Measurements from ENCODE around the gene CSNK2B.

GRCh38 chr6:31641370-31641769 is 24.5 kb upstream of the CSNK2B start:
- TF ChIP-seq CTCF (optimal IDR thresholded peaks at IDR 0.05 in 1 of 3, IDR thresholded peaks at IDR 0.05 in 1 of 3, conservative IDR thresholded peaks at IDR 0.05 in 1 of 3; ENCODE audit: extremely low read depth in 1 of 3, insufficient read depth in 2 of 3, low read length in 3 of 3) (no peak), EZH2 (IDR thresholded peaks at IDR 0.05; ENCODE audit: low read length) (no peak)

Data from keratinocyte (primary cell).